GM19467 (cell line): Measurements from ENCODE around the gene CCDC13.
A peak's percentile ranks its signal among the peaks of the same experiment; 100 is the strongest.

ENCODE experiments used
- ATAC-seq: cut with Tn5 transposase; IDR thresholded peaks from one replicate; pipeline ENCODE4 v1.9.1; 2021; ENCODE audit warnings: mild to moderate bottlenecking, moderate library complexity; ENCODE audit not compliant: unreplicated experiment

Gene CCDC13

GRCh38 chr3:42799376-42799775 is 26.3 kb upstream of the CCDC13 start:
- ATAC-seq, result no peak

- no peak for ATAC-seq
Observed at GRCh38 chr3:42796332-42796885, 23.4 kb upstream of the CCDC13 start.

GRCh38 chr3:42795621-42796181 is 22.6 kb upstream of the CCDC13 start:
- no peak for ATAC-seq

- ATAC-seq, result no peak
Observed at GRCh38 chr3:42790714-42791229, 17.7 kb upstream of the CCDC13 start.

- ATAC-seq, result no peak
Observed at GRCh38 chr3:42786631-42787030, 13.6 kb upstream of the CCDC13 start.

GRCh38 chr3:42786212-42786611 is 13.2 kb upstream of the CCDC13 start:
- no peak for ATAC-seq

- ATAC-seq, result peak; percentile 75
Observed at GRCh38 chr3:42780892-42781700, 8.0 kb upstream of the CCDC13 start.

GRCh38 chr3:42780398-42780797 is 7.3 kb upstream of the CCDC13 start:
- ATAC-seq, result peak; percentile 14

- no peak for ATAC-seq
Observed at GRCh38 chr3:42778644-42779043, 5.6 kb upstream of the CCDC13 start.

GRCh38 chr3:42773409-42773751 is 327 bp upstream of the CCDC13 start:
- ATAC-seq, result peak; percentile 4

- ATAC-seq, result no peak
Observed at GRCh38 chr3:42771271-42771670, 1.8 kb downstream of the CCDC13 start.

- ATAC-seq, result no peak
Observed at GRCh38 chr3:42769477-42770131, 3.4 kb downstream of the CCDC13 start.

GRCh38 chr3:42764561-42765295 is 8.3 kb downstream of the CCDC13 start:
- ATAC-seq, result no peak

GRCh38 chr3:42764115-42764514 is 8.9 kb downstream of the CCDC13 start:
- no peak for ATAC-seq

- ATAC-seq, result no peak
Observed at GRCh38 chr3:42763021-42763420, 10.0 kb downstream of the CCDC13 start.

GRCh38 chr3:42762046-42762724 is 10.9 kb downstream of the CCDC13 start:
- ATAC-seq, result no peak

GRCh38 chr3:42758126-42758525 is 14.9 kb downstream of the CCDC13 start:
- no peak for ATAC-seq

GRCh38 chr3:42756681-42757213 is 16.3 kb downstream of the CCDC13 start:
- ATAC-seq, result no peak

GRCh38 chr3:42755681-42756578 is 17.1 kb downstream of the CCDC13 start:
- no peak for ATAC-seq
